Superior temporal gyrus (tissue), 1 donor: ENCODE results near the gene TPRG1L.

Experiments used
- DNase-seq: peaks from one replicate; pipeline ENCODE4 v3.0.0-alpha.2; 2016; ENCODE audit errors: extremely low spot score

Gene TPRG1L

GRCh38 chr1:3593745-3594144 is 31.1 kb upstream of the TPRG1L start:
- no peak for DNase-seq

GRCh38 chr1:3594706-3595377 is 30.0 kb upstream of the TPRG1L start:
- no peak for DNase-seq

GRCh38 chr1:3595949-3596348 is 28.9 kb upstream of the TPRG1L start:
- no peak for DNase-seq

GRCh38 chr1:3596663-3597598 is 27.9 kb upstream of the TPRG1L start:
- no peak for DNase-seq

- no peak for DNase-seq
Measured at GRCh38 chr1:3597599-3597964, 27.2 kb upstream of the TPRG1L start.

- no peak for DNase-seq
Measured at GRCh38 chr1:3598051-3598491, 26.7 kb upstream of the TPRG1L start.

- no peak for DNase-seq
Measured at GRCh38 chr1:3598522-3599285, 26.1 kb upstream of the TPRG1L start.

- peak; percentile 27 for DNase-seq
Measured at GRCh38 chr1:3599286-3599811, 25.5 kb upstream of the TPRG1L start.

GRCh38 chr1:3599816-3600215 is 25.0 kb upstream of the TPRG1L start:
- no peak for DNase-seq

- DNase-seq: no peak
Measured at GRCh38 chr1:3600354-3600753, 24.5 kb upstream of the TPRG1L start.

- no peak for DNase-seq
Measured at GRCh38 chr1:3601743-3602142, 23.1 kb upstream of the TPRG1L start.

- DNase-seq: no peak
Measured at GRCh38 chr1:3602375-3602774, 22.4 kb upstream of the TPRG1L start.

GRCh38 chr1:3603156-3603555 is 21.7 kb upstream of the TPRG1L start:
- DNase-seq: no peak

GRCh38 chr1:3603571-3604467 is 21.0 kb upstream of the TPRG1L start:
- DNase-seq: no peak

- no peak for DNase-seq
Measured at GRCh38 chr1:3604468-3604974, 20.3 kb upstream of the TPRG1L start.

- DNase-seq: no peak
Measured at GRCh38 chr1:3604997-3605823, 19.6 kb upstream of the TPRG1L start.

- no peak for DNase-seq
Measured at GRCh38 chr1:3606779-3607702, 17.8 kb upstream of the TPRG1L start.

- no peak for DNase-seq
Measured at GRCh38 chr1:3607703-3608065, 17.1 kb upstream of the TPRG1L start.

- no peak for DNase-seq
Measured at GRCh38 chr1:3608154-3608553, 16.7 kb upstream of the TPRG1L start.
